NT2/D1 (cell line): ENCODE data around the gene C10orf67.

Experiments used
- SUZ12 ChIP-seq: IDR thresholded peaks from 2 replicates; pipeline ENCODE4 v1.6.1; 2011; ENCODE audit not compliant: insufficient read length, insufficient read depth; ENCODE audit errors: extremely low read depth
- YY1 ChIP-seq: IDR thresholded peaks from 2 replicates; pipeline ENCODE4 v1.6.1; 2011; ENCODE audit not compliant: insufficient read length, insufficient read depth

DNA sequence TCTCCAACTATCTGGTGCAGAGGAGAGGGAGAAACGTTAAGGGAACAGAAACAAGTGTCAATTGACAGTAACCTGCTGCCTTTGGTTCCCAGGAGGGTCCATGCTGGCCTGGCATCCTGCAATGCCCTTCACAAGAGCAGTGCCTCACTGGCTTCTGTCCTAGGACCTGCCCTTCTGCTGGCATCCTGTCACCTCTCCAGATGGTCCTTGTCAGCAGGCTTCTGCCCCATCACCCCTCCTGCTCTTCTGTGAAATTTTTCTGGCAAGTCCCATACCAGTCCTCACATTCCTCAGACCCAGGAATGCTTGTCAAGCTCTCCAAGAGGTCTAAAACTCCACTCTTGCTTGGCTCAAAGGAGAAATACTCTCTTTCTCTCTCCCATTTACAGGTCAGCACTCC lies 34.2 kb downstream of the C10orf67 start:
- no peak for TF ChIP-seq YY1
- no peak for TF ChIP-seq SUZ12
